K562 (cell line): Measurements from ENCODE around the gene COX4I2. TPM values are rescaled to one million over a fixed set of nuclear protein-coding genes. Genes with fewer than 3 reads are reported as not detected.

Experiments
- CBX5 ChIP-seq: IDR thresholded peaks from 2 replicates; pipeline ENCODE4 v1.6.1; 2014; ENCODE audit warnings: low read depth, borderline replicate concordance
- CREBBP ChIP-seq: IDR thresholded peaks from one replicate; pipeline ENCODE4 v1.6.1; 2012; ENCODE audit warnings: low read depth, mild to moderate bottlenecking, control low read depth, inconsistent platforms, low read length
- E2F3 ChIP-seq: fragments of 250-450 bp; sonication (Bioruptor Pico); IDR thresholded peaks from 2 replicates; pipeline ENCODE4 v1.4.0; 2020; ENCODE audit warnings: mild to moderate bottlenecking
- ETV6 ChIP-seq, 3 experiments: fragments of 150-350 bp in 1 of 3; sonication (generic) in 1 of 3; formaldehyde crosslinking in 1 of 3; IDR thresholded peaks; 2 replicates each; pipeline versions ENCODE4 v1.6.1 to v1.8.0; 2014 to 2022; ENCODE audit warnings: borderline replicate concordance in 2 of 3, low read depth in 2 of 3, antibody characterized with exemption in 1 of 3, low read length in 1 of 3, mild to moderate bottlenecking in 1 of 3, missing genetic modification reagents in 1 of 3
- FOXA1 ChIP-seq: fragments of 450-650 bp; IDR thresholded peaks from 2 replicates; pipeline ENCODE4 v1.6.1; 2016; ENCODE audit warnings: mild to moderate bottlenecking, borderline replicate concordance
- MAFG ChIP-seq: fragments of 450-650 bp; conservative IDR thresholded peaks from 2 replicates; pipeline ENCODE4 v1.6.1; 2016; ENCODE audit warnings: missing genetic modification characterization, missing compliant biosample characterization
- MLLT1 ChIP-seq, 2 experiments: fragments of 450-650 bp; IDR thresholded peaks; 2 replicates each; pipeline ENCODE4 v1.6.1; 2016
- NFIX ChIP-seq: fragments of 250-450 bp; sonication (Bioruptor Pico); IDR thresholded peaks from 2 replicates; pipeline ENCODE4 v1.4.0; 2020; ENCODE audit warnings: low read depth, mild to moderate bottlenecking, moderate library complexity
- PBX2 ChIP-seq, 2 experiments: IDR thresholded peaks in 1 of 2; conservative IDR thresholded peaks in 1 of 2; 2 replicates each; pipeline ENCODE4 v1.6.1; 2016; ENCODE audit warnings: low read depth in 2 of 2, mild to moderate bottlenecking in 1 of 2, missing compliant biosample characterization in 1 of 2, missing genetic modification characterization in 1 of 2, moderate library complexity in 1 of 2
- POLR2A ChIP-seq: fragments of 450-650 bp; conservative IDR thresholded peaks from 2 replicates; pipeline ENCODE4 v1.6.1; 2016
- SIN3A ChIP-seq, 2 experiments: fragments of 150-350 bp in 1 of 2; IDR thresholded peaks; 2 replicates each; pipeline ENCODE4 v1.6.1; 2011 to 2016; ENCODE audit warnings: borderline replicate concordance in 2 of 2, low read depth in 2 of 2, low read length in 2 of 2, mild to moderate bottlenecking in 2 of 2, moderate library complexity in 2 of 2; ENCODE audit not compliant: control insufficient read depth in 1 of 2
- ZBTB17 ChIP-seq: fragments of 450-650 bp; formaldehyde crosslinking; IDR thresholded peaks from 2 replicates; pipeline ENCODE4 v1.4.0; 2020; ENCODE audit warnings: mild to moderate bottlenecking
- ZBTB9 ChIP-seq: fragments of 450-650 bp; formaldehyde crosslinking; IDR thresholded peaks from 2 replicates; pipeline ENCODE4 v1.4.0; 2020; ENCODE audit warnings: mild to moderate bottlenecking, moderate library complexity
- ZNF124 ChIP-seq: sonication (generic); formaldehyde crosslinking; IDR thresholded peaks from 2 replicates; pipeline ENCODE4 v1.8.1; 2022; ENCODE audit warnings: missing genetic modification reagents
- ZNF274 ChIP-seq: IDR thresholded peaks from 2 replicates; pipeline ENCODE4 v1.6.1; 2011; ENCODE audit warnings: low read depth, mild to moderate bottlenecking, low read length, moderate library complexity, borderline replicate concordance
- ZNF280A ChIP-seq: fragments of 450-650 bp; IDR thresholded peaks from 2 replicates; pipeline ENCODE4 v1.6.1; 2018; ENCODE audit warnings: mild to moderate bottlenecking, low read depth; ENCODE audit not compliant: partially characterized antibody
- ZNF740 ChIP-seq, 3 experiments: fragments of 200-800 bp in 1 of 3; sonication (Bioruptor generic) in 1 of 3; sonication (generic) in 1 of 3; formaldehyde crosslinking in 1 of 3; IDR thresholded peaks; 2 replicates each; pipeline versions ENCODE4 v1.6.1 to v1.8.0; 2016 to 2022; ENCODE audit warnings: mild to moderate bottlenecking in 2 of 3, missing compliant biosample characterization in 2 of 3, missing genetic modification characterization in 2 of 3, missing genetic modification reagents in 1 of 3
- polyA plus RNA-seq, 8 experiments: library from polyadenylated mRNA; depleted of rRNA in 4 of 8; stranded (reverse) in 5 of 8; unstranded in 3 of 8; fragments of >200 nt; fragmentation: Nextera tagmentation in 2 of 8; fragmentation: Illumina TruSeq in 1 of 8; extraction: Ambion mirVana in 2 of 8; extraction: Trizol in 1 of 8; gene quantifications; 2 replicates each; pipeline versions ENCODE4 v1.2.1 to v1.2.3, GENCODE V29; 2011 to 2014; ENCODE audit warnings: inconsistent platforms in 1 of 8, missing spikeins in 1 of 8
- total RNA-seq, 7 experiments: library from RNA; depleted of rRNA in 6 of 7; stranded (reverse); fragments of >200 nt in 6 of 7; fragmentation: Illumina TruSeq in 2 of 7; extraction: Trizol in 2 of 7; gene quantifications; 2 replicates each; pipeline versions ENCODE4 v1.2.1 to v1.2.3, GENCODE V29; 2011 to 2021; ENCODE audit warnings: low replicate concordance in 1 of 7

COX4I2 gene
- total and polyA plus RNA-seq, 9 of the 15 experiments (the other 6 are each of a cell fraction or from before 2014, with no cell fraction given): not detected

- peak; percentile 14; the same call in 1 of the 2 replicates for TF ChIP-seq E2F3 (CRISPR knock-in tag)
- no peak for TF ChIP-seq NFIX
- TF ChIP-seq MAFG: peak; percentile 42
- TF ChIP-seq POLR2A: peak; percentile 17
- peak; percentile 59 for TF ChIP-seq ZBTB9 (CRISPR knock-in tag)
- TF ChIP-seq FOXA1: no peak
- TF ChIP-seq ZNF280A: no peak
- TF ChIP-seq ZNF124 (CRISPR knock-in tag): no peak
- TF ChIP-seq ZBTB17: peak; percentile 22; the same call in 1 of the 2 replicates
- TF ChIP-seq SIN3A (IDR thresholded peaks at IDR 0.05; ENCODE audit: borderline replicate concordance in 2 of 2, control insufficient read depth in 1 of 2, low read depth in 2 of 2, low read length in 2 of 2): 0 out of 4 replicates have a peak, but pooled peaks of 1 of the 2 experiments have one; percentile 73
- peak; percentile 79 for TF ChIP-seq ZNF274
- no peak for TF ChIP-seq CBX5
- TF ChIP-seq CREBBP: no peak
- TF ChIP-seq PBX2 (CRISPR knock-in tag; IDR thresholded peaks at IDR 0.05; ENCODE audit: low read depth): no peak
- peak; percentile 86 for TF ChIP-seq PBX2 (tag; conservative IDR thresholded peaks at IDR 0.05; ENCODE audit: low read depth)
- TF ChIP-seq ETV6 (IDR thresholded peaks at IDR 0.05; ENCODE audit: borderline replicate concordance in 1 of 2, low read depth in 2 of 2, low read length in 1 of 2): peak; percentile 85 to 95; a peak in 3 of 4 replicates
- TF ChIP-seq ETV6 (CRISPR knock-in tag; IDR thresholded peaks at IDR 0.05; ENCODE audit: borderline replicate concordance): no peak
- peak; percentile 27 to 75; a peak in 3 of 4 replicates for TF ChIP-seq MLLT1 (IDR thresholded peaks at IDR 0.05)
- TF ChIP-seq ZNF740 (CRISPR knock-in tag; IDR thresholded peaks at IDR 0.05): 0 out of 2 replicates have a peak, but pooled peaks have one; percentile 2
- peak; percentile 33 to 59; a peak in 1 of 4 replicates for TF ChIP-seq ZNF740 (tag; IDR thresholded peaks at IDR 0.05)
These were observed 38.3 kb downstream of the COX4I2 start (continued) for GRCh38 chr20:31675828-31676608.
